Embryonic facial prominence (tissue), 1 donor: ENCODE results near the gene SMTNL1.

Experiments used
- DNase-seq: peaks from one replicate; pipeline ENCODE4 v3.0.0-alpha.2; 2016; ENCODE audit errors: extremely low spot score

The SMTNL1 gene

DNA sequence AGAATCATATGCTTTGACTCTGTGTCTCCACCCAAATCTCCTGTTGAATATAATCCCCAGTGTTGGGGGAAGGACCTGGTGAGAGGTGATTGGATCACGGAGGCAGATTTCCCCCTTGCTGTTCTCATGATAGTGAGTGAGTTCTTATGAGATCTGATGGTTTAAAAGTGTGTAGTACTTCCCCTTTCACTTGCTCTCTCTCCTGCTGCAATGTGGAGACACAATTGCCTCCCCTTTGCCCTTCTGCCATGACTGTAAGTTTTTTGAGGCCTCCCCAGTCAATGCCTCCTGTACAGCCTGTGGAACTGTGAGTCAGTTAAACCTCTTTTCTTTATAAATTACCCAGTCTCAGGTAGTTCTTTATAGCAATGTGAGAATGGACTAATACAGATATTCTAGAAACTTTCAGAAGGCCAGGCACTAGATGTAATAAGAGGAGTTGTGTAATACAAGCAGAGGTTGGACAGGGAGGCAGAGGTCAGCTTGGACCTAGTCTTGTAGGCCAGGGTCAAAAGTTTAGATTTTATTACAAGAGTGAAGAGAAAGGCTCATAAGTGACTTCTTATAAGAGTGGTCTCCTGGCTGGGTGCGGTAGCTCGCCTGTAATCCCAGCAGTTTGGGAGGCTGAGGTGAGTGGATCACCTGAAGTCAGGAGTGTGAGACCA is 50.8 kb downstream of the SMTNL1 start:
- DNase-seq: no peak

DNA sequence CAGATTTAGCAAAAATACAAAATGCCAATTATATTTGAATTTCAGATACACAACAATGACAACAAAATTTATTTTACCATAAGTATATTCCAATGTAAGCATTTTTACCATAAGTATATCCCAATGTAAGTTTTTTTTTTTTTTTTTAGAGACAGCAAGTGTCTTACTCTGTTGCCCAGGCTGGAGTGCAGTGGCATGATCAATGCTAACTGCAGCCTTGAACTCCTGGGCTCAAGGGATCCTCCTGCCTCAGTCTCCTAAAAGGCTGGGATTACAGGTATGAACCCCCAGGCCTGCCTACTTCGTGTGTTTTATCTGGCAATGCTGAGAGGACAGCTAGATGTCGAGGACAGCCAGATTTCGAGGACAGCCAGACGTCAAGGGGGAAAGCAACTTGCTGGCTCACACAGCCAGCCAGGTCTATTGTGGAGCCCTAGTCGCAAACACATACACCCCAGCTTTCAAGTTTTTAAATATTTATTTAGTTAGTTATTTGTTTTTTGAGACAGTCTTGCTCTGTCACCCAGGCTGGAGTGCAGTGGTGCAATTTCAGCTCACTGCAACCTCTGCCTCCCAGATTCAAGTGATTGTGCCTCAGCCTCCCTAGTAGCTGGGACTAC is 59.0 kb downstream of the SMTNL1 start:
- no peak for DNase-seq

DNA sequence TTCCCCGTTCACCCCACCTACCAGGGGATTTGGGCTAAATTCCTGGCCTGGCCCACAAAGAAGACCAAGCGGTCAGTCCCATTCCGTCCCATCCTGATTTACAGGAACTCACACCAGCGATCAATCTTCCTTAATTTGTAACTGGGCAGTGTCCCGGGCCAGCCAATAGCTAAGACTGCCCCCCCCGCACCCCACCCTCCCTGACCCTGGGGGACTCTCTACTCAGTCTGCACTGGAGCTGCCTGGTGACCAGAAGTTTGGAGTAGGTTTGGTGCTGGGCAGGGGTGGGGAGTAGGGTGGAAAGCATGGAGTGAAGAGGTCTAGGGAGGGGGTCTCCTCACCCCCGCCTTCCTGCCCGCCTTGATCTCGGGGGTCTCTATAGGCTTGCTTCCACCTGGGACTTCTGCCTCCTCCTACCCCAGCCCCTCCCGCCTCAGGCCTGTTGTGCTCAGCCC is 60.1 kb downstream of the SMTNL1 start, which contains the start of gene SERPING1:
SERPING1 (plus strand) TSS at position 225 of the 455 bp plus-strand sequence. CDS start 586 bp downstream, outside the sequence.
- no peak for DNase-seq

DNA sequence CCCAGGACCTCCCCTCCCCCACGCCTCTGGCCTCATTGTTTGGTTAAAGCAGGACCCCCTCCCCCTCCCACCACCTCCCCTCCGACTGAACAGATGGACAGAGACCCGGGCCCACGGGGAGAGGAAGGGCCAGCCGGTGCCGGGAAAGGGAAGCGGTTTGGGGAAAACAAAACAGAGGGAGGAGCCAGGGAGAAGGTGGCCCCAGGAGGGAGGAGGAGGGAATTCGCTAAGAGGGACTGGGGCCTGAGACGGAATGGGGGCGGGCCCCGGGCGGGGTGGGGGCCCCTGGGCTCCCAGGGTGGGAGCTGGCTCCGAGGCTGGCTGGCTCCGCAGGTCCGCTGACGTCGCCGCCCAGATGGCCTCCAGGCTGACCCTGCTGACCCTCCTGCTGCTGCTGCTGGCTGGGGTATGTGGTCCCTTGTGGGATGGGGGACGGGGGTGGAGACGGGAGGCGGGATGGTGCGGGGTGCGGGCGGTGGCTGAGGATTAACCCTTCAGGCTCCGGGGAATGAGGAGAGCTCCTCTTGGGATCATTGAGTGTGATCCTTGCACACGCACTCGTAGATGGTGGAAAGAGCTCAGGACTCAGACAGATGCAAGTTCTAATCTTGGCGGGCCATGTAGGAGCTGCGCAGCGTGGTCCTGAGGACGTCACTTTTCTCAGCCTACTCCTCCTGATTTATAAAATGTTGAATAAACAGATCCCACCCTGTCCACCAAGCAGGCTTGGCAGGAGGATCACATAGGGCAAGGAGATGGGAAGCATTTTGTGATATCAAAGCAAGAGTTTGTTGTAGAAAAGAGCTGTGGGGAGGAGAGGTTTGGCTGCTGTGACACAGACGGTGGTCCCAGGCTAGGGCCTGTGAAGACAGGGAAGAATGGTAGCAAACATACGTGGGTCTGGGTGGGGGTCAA is 60.8 kb downstream of the SMTNL1 start:
- DNase-seq: peak; percentile 69

GRCh38 chr11:57598831-57599155 is 61.4 kb downstream of the SMTNL1 start:
- no peak for DNase-seq

DNA sequence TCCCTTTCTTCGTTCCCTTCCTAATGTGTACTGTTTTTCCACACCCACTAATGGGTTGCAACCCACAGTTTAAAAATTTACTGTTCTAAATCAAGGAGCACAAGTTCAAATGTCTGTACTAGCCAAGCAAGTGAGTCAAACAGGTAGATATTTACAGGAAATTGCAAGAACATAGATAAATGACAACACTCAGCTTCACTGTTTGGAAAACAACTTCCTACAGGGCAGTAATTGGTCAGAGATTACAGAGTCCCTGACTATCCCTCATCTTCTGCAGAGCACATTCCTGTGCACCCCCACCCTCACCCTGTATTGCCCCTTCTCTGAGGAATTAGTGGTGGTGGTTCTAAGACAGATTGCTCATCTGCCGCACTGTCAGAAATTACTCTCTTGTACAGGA is 62.0 kb downstream of the SMTNL1 start:
- no peak for DNase-seq
